Dedifferentiated amniotic fluid mesenchymal stem cell (primary cell): ENCODE data around the gene GATD1.
"Not testable (repeated sequence)": the region's sequence is repeated elsewhere in the genome, so short reads cannot be mapped to it uniquely, and the experiment has no call there.

Experiments used
- DNase-seq: peaks from one replicate; pipeline ENCODE4 v3.0.0-alpha.2; 2016; ENCODE audit errors: extremely low spot score

The GATD1 gene

DNA sequence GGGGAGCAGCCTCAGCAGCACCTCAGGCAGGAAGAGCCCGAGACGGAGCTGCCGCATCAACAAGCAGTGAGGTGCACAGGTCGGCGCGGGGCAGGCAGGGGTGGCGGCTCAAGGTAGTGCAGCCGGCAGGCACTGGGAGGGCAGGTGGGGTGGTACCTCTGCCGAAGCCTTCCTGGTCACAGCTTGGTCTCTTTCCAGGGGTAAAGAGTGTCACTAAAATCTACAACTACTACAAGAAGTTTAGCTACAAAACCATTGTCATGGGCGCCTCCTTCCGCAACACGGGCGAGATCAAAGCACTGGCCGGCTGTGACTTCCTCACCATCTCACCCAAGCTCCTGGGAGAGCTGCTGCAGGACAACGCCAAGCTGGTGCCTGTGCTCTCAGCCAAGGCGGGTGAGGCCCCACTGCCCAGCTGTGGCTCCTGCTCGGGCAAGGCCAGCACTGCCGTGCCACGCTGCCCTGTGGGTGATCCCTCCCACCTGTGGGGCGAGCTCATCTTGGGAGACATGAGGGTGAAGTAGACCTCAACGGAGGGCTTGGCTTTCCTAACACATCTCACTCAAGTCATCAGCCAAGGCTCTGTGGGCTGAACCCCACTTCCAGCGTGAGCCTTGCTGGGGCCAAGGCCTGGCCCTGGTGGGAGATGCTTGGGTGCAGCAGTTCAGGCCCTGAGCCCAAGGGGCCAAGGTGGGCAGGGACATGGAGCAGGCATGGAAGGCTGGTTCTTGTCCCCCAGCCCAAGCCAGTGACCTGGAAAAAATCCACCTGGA is 13.6 kb downstream of the GATD1 start:
- DNase-seq: no peak

DNA sequence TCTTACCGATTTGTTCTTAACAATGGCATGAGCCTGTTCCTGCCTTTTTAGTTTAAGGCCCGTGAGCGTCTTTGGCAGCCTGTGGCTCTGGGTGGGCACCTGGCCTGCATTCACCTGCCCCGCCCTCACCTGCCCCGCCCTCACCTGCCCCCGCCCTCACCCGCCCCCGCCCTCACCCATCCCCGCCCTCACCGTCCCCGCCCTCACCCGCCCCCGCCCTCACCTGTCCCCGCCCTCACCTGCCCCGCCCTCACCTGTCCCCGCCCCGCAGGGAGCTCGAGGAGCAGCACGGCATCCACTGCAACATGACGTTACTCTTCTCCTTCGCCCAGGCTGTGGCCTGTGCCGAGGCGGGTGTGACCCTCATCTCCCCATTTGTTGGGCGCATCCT is 14.2 kb downstream of the GATD1 start:
- DNase-seq: no peak

DNA sequence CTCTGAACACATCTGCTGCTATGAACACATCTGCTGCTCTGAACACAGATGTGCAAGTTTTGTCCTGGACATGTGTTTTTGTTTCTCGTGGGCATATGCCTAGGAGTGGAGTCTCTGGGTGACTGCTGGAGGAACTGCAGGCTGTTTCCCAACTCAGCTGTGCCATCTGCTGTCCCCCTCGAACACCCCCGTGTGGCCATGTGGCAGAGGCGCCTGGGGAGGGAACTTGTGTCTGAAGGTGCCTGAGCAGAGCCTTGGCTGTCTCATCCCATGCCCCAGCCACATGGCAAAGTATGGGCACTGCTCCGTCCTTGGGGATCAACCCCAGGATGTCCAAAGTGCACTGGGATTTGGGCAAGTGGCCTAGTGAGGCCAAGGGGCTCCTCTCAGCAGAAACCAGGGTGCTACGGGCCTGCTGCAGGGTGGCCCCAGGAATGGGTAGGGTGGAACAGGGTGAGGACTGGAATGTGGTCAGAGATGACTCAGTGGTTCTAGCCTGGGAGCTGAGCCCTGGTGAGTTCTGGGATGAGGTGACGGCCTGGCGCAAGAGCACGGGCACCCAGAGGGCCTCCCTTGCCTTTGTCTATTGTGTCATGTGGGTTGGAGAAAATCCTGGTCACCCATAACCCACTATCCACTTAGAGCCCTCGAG is 14.7 kb downstream of the GATD1 start:
- peak; percentile 34 for DNase-seq

DNA sequence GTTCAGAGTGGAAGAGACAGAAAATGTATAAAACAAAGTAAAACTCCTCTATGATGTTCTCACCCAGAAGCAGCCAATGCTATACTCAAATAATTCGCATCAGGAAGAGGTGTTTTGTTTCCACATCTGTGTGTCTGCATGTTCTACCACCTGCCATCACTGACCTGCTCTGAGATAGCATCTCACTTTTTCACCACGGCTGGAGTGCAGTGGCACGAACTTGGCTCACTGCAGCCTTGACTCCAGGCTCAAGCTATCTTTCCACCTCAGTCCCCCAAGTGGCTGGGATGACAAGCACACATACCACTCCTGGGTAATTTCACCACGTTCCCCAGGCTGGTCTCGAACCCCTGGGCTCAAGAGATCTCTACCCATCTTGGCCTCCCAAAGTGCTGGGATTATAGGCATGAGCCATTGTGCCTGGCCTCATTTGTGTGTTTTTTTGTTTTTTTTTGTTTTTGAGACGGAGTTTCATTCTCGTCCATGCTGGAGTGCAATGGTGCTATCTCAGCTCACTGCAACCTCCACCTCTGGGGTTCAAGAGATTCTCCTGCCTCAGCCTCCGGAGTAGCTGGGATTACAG is 15.7 kb downstream of the GATD1 start:
- no peak for DNase-seq

DNA sequence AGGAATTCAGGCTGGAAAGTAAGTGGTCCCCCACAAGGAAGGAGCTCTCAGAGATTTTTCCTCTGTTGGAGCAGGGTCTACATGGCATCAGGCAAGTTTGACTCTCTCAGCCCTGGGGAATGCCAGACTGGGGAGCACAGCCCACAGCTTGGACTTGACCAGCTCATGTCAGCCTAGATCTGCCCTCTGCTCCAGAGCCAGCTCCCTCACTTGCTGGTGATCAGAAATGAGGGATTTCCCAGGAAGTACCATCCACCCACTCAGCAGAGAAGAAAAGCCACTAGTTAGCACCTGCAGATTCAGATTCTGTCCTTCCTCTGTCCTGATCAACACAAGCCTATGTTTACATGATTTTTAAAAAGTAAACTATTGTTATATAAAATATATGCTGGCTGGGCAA is 17.1 kb downstream of the GATD1 start:
- DNase-seq: no peak

DNA sequence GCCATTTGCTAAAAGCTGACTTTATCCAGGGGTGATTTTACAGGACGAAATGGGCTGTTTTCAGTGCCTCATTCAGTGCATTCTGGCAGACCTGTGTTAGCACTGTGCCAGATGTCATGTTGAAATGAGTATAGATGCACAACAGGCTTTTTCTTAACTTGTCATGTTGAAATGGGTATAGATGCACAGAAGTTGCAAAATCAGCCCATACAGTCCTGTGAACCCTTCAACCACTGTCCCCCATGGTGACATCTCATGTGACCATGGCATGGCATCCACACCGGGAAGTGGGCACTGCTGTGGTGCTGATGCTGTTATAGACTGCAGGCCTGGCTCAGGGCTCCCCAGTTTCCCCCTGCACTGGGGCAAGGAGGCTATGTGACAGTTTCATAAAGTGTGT is 27.6 kb downstream of the GATD1 start:
- DNase-seq: no peak

DNA sequence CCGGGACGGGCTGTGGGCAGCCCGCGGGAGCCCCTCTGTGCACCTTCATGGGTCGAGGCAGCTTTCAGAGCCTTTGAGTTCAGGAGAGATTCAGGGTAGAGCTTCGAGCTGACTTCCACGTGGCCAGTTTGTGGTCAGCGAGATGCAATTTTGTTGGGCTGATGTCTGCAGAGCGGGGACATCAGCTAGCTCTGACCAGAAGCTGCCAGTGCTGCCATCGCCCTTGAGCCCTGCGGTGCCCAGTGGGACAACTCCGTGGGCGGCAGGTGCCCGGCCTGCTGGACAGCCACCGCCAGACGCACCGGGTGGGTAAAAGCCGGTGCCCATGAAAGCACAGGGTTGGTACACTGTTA is 29.3 kb downstream of the GATD1 start:
- DNase-seq: no peak

DNA sequence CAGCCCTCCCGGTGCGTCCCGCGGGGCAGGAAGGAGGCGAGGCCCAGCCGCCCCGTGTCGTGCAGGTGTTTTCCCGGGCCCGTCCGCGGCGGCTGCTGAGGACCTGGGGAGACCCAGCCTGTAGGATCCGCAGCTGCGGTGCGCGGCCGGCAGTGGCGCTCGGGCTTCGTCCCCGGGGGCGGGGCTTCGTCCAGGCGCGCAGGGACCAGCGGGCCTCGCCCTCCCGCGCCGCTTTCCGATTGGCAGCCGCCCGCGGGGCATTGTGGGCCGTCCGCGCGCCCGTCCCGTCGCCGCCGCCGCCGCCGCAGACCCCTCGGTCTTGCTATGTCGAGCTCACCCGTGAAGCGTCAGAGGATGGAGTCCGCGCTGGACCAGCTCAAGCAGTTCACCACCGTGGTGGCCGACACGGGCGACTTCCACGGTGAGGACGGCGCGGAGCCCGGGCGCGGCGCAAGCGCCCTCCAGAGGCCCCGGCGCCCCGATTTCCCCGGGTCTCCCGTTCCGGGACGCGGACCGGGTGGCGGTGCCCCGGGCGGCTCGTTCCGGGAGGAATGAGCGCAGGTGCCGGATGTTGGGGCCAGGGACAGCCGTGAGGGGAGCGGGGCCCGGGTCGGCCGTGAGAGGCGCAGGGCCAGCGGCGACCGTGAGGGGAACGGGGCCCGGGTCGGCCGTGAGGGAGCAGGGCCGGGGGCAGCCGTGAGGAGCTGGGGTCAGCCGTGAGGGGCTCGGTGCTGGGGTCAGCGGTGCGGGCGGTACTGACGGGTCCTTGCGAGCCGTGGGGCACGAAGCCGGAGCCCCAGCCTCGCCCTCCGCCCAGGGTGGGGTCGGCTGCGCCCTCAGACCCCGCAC is 29.9 kb downstream of the GATD1 start, which contains the start of gene TALDO1:
Gene TALDO1, plus strand, starts transcription at position 307 of the 849 bp plus-strand sequence. Its CDS starts 18 bp downstream, at position 325.
- peak; percentile 84 for DNase-seq

DNA sequence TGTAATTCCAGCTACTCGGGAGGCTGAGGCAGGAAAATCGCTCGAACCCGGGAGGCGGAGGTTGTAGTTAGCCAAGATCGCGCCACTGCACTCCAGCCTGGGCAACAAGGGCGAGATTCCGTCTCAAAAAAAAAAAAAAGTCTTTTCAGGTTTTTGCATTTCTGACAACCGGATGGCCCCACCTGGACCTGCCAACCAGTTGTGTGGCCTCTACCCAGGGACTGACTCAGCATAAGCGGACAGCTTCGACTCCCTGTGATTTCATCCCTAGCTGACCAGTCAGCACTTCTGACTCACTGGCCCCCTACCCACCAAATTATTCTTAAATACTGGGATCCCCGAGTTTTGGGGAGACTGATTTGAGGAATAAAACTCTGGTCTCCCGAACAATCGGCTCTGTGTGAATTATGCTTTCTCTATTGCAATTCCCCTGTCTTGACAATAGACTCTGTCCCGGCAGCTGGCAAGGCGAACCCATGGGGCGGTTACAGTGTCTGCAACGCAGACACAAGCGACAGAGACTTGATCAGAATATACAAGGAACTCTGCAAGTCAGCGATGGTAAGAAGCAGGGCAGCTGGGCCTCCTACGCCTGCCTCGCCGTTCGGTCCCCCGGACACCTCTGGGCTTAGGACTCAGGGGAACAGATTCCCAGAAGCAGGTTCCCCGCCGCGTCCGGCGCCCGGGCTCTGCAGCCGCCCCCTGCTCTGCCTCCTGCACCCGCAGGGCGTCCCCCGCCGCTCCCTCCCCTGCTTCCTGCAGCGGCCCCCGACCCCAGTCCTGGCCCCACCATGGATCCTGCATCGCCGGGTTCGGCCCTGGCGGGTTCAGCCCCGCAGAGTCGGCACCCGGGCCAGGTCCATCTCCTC is 30.8 kb downstream of the GATD1 start:
- DNase-seq: no peak

DNA sequence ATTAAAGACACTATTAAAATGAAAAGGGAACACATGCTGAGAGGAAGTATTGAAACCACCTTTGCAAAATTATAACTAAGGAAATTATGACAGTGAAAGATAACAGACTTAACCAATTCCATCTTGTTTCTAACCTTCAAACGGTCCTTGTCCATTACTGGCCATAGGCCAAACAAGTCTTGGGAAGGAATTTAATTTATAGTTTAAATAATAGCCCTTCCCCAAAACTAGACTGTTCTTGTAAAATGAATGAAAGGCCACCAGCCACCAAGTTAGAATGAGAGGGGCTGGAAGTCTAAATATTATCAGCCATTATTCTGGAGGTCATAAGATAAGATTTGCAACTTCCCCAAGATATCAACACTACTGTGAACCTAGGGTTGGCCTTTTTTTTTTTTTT is 31.9 kb downstream of the GATD1 start:
- DNase-seq: no peak

DNA sequence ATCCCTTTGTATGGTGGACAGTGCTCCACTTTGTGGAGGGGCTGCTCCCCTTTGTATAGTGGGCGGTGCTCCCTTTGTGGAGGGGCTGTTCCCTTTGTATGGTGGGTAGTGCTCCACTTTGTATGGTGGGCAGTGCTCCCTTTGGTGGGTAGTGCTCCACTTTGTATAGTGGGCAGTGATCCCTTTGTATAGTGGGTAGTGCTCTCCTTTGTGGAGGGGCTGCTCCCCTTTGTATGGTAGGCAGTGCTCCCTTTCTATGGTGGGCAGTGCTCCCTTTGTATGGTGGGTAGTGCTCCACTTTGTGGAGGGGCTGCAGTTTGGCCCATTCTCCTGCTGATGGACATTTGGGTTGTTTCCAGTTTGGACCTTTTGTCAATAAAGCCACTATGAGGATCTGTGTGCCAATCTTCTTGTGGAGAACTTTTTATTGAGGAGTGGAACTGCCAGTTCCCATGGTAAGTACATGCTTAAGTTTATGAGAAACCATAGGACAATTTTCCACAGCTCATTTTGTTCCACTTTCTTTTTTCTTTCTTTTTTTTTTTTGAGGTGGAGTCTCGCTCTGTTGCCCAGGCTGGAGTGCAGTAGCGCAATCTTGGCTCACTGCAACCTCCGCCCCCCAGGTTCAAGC is 34.6 kb downstream of the GATD1 start:
- DNase-seq: no peak

DNA sequence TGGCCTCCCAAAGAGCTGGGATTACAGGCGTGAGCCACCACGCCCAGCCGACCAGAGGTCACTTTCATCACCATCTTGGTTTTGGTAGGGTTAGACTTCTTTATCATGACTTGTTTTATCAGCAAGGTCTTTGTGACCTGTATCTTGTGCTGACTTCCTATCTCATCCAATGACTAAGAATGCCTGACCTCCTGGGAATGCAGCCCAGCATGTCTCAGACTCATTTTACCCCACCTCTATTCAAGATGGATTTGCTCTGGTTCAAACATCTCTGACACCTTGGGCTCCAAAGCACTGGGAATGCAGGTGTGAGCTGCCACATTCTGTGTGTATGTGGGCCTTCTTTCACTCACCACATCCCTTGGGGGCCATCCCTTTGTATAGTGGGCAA is 35.1 kb downstream of the GATD1 start:
- DNase-seq: no peak

DNA sequence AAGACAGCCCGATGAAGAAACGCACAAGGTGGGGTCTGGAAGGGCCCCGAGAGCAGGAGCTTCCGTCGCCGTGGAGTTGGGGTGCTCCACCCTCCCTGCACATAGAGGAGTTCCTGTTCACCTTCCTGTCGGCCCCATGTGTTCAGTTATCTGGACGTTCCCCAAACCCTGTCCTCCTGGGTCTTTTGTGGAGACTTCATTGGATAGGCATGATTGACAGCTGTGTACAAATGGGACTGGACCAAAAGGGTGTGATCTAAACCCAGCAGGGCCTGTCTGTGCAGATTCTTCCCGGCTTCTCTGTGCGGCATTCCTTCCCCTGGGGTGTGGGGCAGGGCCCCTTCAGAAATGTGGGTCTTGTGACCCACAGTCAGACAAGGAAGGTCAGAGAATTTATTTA is 39.4 kb downstream of the GATD1 start:
- not testable (repeated sequence) for DNase-seq

DNA sequence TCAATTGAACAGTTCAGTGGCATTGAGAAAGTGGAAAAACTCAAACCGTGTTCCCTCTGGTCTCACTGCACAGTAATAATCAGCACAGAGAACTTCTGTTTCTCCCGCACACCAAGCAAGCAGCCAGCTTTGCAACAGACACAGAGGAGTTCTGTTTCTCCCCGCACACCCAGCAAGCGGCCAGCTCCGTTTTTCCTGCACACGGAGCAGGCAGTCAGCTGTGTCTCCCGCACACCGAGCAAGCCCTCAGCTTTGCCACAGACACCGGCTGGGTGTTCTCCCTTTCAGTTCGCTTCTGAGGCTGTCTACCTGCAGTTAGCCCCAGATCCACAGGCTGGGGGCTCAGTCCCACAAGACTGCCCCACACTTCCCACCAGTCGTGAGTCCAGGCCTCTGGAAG is 39.9 kb downstream of the GATD1 start:
- no peak for DNase-seq

DNA sequence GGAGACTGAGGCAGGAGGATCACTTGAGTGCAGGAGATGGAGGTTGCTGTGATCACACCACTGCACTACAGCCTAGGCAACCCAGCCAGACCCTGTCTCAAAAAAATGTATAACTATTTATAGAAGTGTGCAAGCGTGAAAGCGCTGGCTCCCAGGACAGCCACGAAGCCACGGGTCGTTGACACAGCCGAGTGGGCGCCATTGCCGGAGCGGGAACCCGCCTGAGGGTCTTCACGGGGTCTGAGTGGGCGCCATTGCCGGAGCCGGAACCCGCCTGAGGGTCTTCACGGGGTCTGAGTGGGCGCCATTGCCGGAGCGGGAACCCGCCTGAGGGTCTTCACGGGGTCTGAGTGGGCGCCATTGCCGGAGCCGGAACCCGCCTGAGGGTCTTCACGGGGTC is 42.7 kb downstream of the GATD1 start:
- not testable (repeated sequence) for DNase-seq

DNA sequence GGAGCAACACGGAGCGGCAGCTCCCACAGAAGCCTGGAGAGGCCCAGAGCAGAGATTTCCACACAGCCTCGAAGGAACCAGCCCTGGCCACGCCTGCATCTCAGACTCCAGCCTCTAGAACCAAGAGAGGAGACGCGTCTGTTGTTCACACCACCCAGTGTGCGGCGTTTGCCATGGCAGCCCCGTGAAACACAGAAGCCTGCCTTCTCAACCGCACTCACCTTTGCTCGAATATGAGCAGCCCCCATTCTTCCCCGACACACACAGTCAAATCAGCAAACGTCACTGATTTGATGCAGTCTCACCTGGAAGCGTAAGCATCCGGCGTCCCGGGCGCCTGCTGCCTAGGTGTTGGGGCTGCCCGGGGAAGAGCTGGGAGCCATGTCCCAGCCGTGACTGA is 44.2 kb downstream of the GATD1 start:
- no peak for DNase-seq

DNA sequence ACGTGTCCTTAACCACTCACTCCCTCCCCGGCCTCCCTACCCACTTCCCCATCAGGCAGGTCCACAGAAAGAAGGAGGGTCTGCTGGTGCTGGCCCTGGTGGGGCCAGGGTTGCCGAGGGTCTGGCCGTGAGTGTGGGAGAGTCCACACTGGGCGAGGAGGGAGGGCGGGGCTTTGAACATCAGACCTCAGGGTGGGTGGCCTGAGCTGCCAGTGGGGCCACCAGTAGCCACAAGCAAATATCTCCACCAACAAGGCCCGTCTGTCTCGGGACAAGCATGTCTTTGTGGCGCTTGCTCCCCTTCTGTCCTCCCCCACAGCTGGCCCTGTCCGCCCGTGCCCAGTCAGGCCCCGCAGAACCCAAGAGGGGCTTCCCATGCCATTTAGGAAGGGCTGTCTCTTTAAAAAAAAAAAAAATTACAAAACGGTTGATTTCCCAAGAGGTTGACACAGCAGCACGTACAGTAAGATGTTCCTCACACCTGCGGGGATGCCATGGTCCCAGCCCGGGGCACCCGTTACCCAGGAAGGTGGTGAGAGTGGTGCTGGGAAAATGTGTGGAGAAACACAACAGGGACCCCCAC is 47.7 kb downstream of the GATD1 start:
- DNase-seq: no peak

DNA sequence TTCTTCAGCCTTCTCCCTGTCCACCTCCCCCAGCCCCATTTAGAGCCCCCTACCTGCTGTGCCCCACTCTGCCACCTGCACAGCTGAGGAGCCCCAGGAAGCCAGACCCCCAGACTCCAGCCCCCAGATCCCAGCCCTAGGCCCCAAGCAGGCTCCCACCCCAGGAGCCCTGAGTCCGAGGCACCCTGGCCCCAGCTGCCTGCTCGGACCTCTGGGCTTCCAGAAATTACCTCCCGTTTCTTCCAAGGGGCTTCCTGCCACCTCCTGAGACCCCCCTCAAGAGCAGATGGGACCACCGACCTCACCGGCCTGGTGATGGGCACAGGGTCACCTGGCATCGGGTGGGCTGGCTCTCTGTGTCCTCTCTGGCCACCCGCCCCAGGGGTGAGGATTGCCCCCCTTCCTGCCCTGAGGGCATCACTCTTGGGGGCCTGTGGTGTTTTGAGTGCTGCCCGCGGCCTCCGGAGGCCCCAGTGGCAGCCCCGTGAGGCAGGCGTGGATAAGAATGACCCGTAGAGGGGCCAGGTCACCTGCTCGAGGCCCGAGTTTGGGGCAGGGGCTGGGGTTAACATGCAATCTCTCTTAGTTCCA is 48.3 kb downstream of the GATD1 start:
- no peak for DNase-seq

DNA sequence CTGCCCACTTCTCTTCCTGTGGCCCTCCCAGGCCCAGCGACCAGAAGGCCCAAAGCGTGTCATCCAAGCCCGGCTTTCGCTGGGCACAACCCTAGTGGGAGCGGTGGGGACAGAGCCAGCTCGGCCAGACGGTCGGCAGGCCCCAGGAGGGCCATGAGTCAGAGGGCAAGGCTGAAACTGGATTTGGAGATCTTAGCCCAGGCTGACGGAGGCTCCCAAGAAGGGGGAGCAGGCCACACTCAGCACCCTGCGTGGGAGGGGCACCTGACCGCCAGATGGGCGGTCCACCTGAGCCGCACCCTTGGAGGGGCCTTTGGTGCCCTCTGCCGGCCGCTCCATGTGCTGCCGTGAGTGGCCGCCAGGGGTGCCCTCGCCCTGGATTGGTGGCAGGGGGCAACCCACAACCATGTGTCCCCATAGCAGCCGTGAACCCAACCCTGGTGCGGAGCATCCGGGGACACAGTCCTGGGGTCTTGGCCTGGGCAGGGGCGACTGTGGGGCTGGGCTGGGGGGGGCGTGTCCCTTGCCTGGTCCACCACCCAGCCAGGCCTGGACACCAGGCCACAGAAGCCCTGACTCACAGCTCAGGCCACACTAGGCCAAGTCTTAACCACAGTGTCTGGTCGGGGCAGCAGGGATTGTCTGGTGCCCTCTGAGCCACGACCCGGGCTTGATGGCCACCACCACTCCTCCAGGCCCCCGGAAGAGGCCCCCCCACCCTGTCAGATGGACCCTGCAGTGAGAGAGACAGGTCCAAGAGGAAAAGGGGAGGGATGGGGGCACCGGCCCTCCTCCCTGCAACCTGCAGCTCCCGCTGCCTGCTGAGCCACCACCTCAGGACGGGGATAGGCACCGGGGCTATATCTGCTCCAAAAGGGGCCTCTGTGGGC is 49.2 kb downstream of the GATD1 start:
- no peak for DNase-seq
